ENCODE results near the gene SBNO2. TPM values are rescaled to one million over a fixed set of nuclear protein-coding genes. Genes with fewer than 3 reads are reported as not detected.

The SBNO2 gene
- total RNA-seq, 1 donor from 2014 or later = 3.3 TPM

- no peak for TF ChIP-seq CTCF (IDR thresholded peaks at IDR 0.05)
- TF ChIP-seq EZH2phosphoT487 (IDR thresholded peaks at IDR 0.05) = no peak
- Histone ChIP-seq H3K4me1 (peaks cover 10% of the 10 kb centered on the region), H3K79me2 (ENCODE audit: low read depth) (no peaks in the 10 kb centered on the region), H4K20me1 (ENCODE audit: low read depth) (peaks cover 21% of the 10 kb centered on the region), H3K9ac (no peak overlapping the region), H3K9me3 (ENCODE audit: low read depth) (no peaks in the 10 kb centered on the region), H3K27ac (no peak overlapping the region), H3K4me2 (no peak overlapping the region), H3K27me3 (peaks cover 4% of the 10 kb centered on the region), H3F3A (ENCODE audit: low read depth) (peaks cover 20% of the 10 kb centered on the region), H3K36me3 (no peaks in the 10 kb centered on the region), H3K4me3 (no peak overlapping the region), H2AFZ (replicated peaks) (no peak overlapping the region)
- H3K27me3 Mint-ChIP-seq (ENCODE audit: insufficient read depth, low read depth) = peaks cover 2% of the 10 kb centered on the region
- no peaks in the 10 kb centered on the region for H3K9me3 Mint-ChIP-seq
- H3K4me3 Mint-ChIP-seq = no peak overlapping the region
- H3K27ac Mint-ChIP-seq = no peak overlapping the region
- H3K4me1 Mint-ChIP-seq = peaks cover 2% of the 10 kb centered on the region
- peaks cover 7% of the 10 kb centered on the region for H3K36me3 Mint-ChIP-seq
- DNase-seq (ENCODE audit: low spot score) = no peak
Measured at GRCh38 chr19:1085676-1086442, 88.2 kb downstream of the SBNO2 start.

DNA sequence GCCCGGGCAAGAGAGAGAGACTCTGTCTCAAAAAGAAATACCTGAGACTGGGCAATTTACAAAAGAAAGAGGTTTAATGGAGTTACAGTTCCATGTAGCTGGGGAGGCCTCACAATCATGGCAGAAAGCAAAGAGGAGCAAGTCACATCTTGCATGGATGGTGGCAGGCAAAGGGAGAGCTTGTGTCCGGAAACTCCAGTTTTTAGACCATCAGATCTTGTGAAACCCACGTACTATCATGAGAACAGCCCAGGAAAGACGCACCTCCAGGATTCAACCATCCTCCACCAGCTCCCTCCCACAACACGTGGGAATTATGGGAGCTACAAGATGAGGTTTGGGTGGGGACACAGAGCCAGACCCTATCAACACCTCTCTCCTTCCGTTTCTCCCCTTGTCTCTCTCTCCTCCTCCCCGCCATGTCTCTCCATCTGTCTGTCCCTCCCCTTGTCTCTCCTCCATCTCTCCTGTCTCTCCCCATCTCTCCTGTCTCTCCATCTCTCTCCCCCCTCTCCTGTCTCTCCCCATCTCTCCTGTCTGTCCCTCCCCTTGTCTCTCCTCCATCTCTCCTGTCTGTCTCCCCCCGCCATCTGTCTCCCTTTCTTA, 88.9 kb downstream of the SBNO2 start:
- DNase-seq (ENCODE audit: low spot score) = no peak
- Mint-ChIP-seq H3K4me1 (peaks cover 2% of the 10 kb centered on the region), H3K27ac (peak overlapping the region; percentile 16), H3K27me3 (ENCODE audit: insufficient read depth, low read depth) (peaks cover 2% of the 10 kb centered on the region), H3K4me3 (peak overlapping the region; percentile 36), H3K9me3 (no peaks in the 10 kb centered on the region), H3K36me3 (peaks cover 7% of the 10 kb centered on the region)
- no peak for TF ChIP-seq CTCF (IDR thresholded peaks at IDR 0.05)
- no peak for TF ChIP-seq EZH2phosphoT487 (IDR thresholded peaks at IDR 0.05)
- H3K27me3 ChIP-seq = peaks cover 4% of the 10 kb centered on the region
- H3K79me2 ChIP-seq (ENCODE audit: low read depth) = no peaks in the 10 kb centered on the region
- H3K9ac ChIP-seq = no peak overlapping the region
- no peak overlapping the region for H3K27ac ChIP-seq
- peaks cover 23% of the 10 kb centered on the region for H4K20me1 ChIP-seq (ENCODE audit: low read depth)
- H3K36me3 ChIP-seq = no peaks in the 10 kb centered on the region
- peaks cover 10% of the 10 kb centered on the region for H3K4me1 ChIP-seq
- peaks cover 22% of the 10 kb centered on the region for H3F3A ChIP-seq (ENCODE audit: low read depth)
- H3K9me3 ChIP-seq (ENCODE audit: low read depth) = no peaks in the 10 kb centered on the region
- H3K4me2 ChIP-seq = no peak overlapping the region
- H2AFZ ChIP-seq (replicated peaks) = no peak overlapping the region
- no peak overlapping the region for H3K4me3 ChIP-seq

- H3K4me1 ChIP-seq = peaks cover 10% of the 10 kb centered on the region
- DNase-seq (ENCODE audit: low spot score) = no peak
- peaks cover 4% of the 10 kb centered on the region for H3K27me3 ChIP-seq
- H3K27me3 Mint-ChIP-seq (ENCODE audit: insufficient read depth, low read depth) = peaks cover 2% of the 10 kb centered on the region
- peaks cover 26% of the 10 kb centered on the region for H3F3A ChIP-seq (ENCODE audit: low read depth)
- TF ChIP-seq CTCF (IDR thresholded peaks at IDR 0.05) = no peak
- TF ChIP-seq EZH2 (IDR thresholded peaks at IDR 0.05) = no peak
- no peaks in the 10 kb centered on the region for H3K9me3 ChIP-seq (ENCODE audit: low read depth)
- no peak overlapping the region for H2AFZ ChIP-seq (replicated peaks)
- peaks cover 2% of the 10 kb centered on the region for H3K4me1 Mint-ChIP-seq
- H3K9me3 Mint-ChIP-seq = no peaks in the 10 kb centered on the region
- no peaks in the 10 kb centered on the region for H3K79me2 ChIP-seq (ENCODE audit: low read depth)
- no peak overlapping the region for H3K4me2 ChIP-seq
- H3K4me3 ChIP-seq = no peak overlapping the region
- peaks cover 23% of the 10 kb centered on the region for H4K20me1 ChIP-seq (ENCODE audit: low read depth)
- no peak overlapping the region for H3K27ac Mint-ChIP-seq
- no peak overlapping the region for H3K9ac ChIP-seq
- H3K4me3 Mint-ChIP-seq = no peak overlapping the region
- H3K27ac ChIP-seq = no peak overlapping the region
- peaks cover 7% of the 10 kb centered on the region for H3K36me3 Mint-ChIP-seq
- H3K36me3 ChIP-seq = no peaks in the 10 kb centered on the region
Measured at GRCh38 chr19:1084024-1084868, 89.8 kb downstream of the SBNO2 start.

All from neural progenitor cell (in vitro differentiated cells).